Lower leg skin (tissue), 3 donors: ENCODE measurements around the gene PHLDB3.

ENCODE experiments used
- CTCF ChIP-seq, 3 donors: fragments of 450-650 bp; IDR thresholded peaks; one replicate each; pipeline ENCODE4 v1.5.1; 2016; ENCODE audit warnings: antibody characterized with exemption in 3 of 3, mild to moderate bottlenecking in 3 of 3, moderate library complexity in 2 of 3
- POLR2A ChIP-seq, 2 donors: fragments of 450-650 bp; IDR thresholded peaks; one replicate each; pipeline ENCODE4 v1.6.1; 2016 to 2017; ENCODE audit warnings: antibody characterized with exemption in 2 of 2, mild to moderate bottlenecking in 1 of 2, moderate library complexity in 1 of 2

- TF ChIP-seq CTCF (IDR thresholded peaks at IDR 0.05) = no peak
- no peak for TF ChIP-seq POLR2A (IDR thresholded peaks at IDR 0.05)
These were observed 783 bp downstream of the PHLDB3 start for GRCh38 chr19:43503501-43504425.
